CD8-positive, alpha-beta memory T cell (primary cell): Measurements from ENCODE around the gene WNK1. TPM values are rescaled to one million over a fixed set of nuclear protein-coding genes. Genes with fewer than 3 reads are reported as not detected.

ENCODE experiments used
- CTCF ChIA-PET: fragments of 350-600 bp; sonication (Branson Sonifier 250); formaldehyde crosslinking; loops from one replicate; lab custom pipeline; 2021; ENCODE audit warnings: antibody characterized with exemption; lab: Charles Lee
- POLR2A ChIA-PET: fragments of 350-600 bp; sonication (Branson Sonifier 250); formaldehyde crosslinking; loops from one replicate; lab custom pipeline; 2021; ENCODE audit warnings: antibody characterized with exemption; lab: Charles Lee
- DNase-seq, 5 donors: peaks; one replicate each; pipeline versions ENCODE4 v3.0.0 to v3.0.0-alpha.2; 2020 to 2022; ENCODE audit warnings: mixed read lengths in 1 of 5
- H3K27ac ChIP-seq: one replicate; pipeline ENCODE4 v1.7.0; 2013; ENCODE audit warnings: low read depth, mild to moderate bottlenecking, low read length, moderate library complexity
- H3K27me3 ChIP-seq: 2 replicates; pipeline ENCODE4 v1.7.0; 2013; ENCODE audit warnings: low read length, mild to moderate bottlenecking; ENCODE audit not compliant: insufficient read depth, poor library complexity, severe bottlenecking
- H3K36me3 ChIP-seq: 2 replicates; pipeline ENCODE4 v1.7.0; 2013; ENCODE audit warnings: mild to moderate bottlenecking, low read length, moderate library complexity; ENCODE audit not compliant: insufficient read depth
- H3K4me1 ChIP-seq: 2 replicates; pipeline ENCODE4 v1.7.0; 2013; ENCODE audit warnings: mild to moderate bottlenecking, low read length, moderate library complexity; ENCODE audit not compliant: insufficient read depth
- H3K4me3 ChIP-seq: 2 replicates; pipeline ENCODE4 v1.7.0; 2013; ENCODE audit warnings: mild to moderate bottlenecking, low read length
- H3K9me3 ChIP-seq: 2 replicates; pipeline ENCODE4 v1.7.0; 2013; ENCODE audit warnings: mild to moderate bottlenecking, low read length
- H3K27ac Mint-ChIP-seq, 8 donors: one replicate each; pipeline ENCODE4 v1.8.0; 2020 to 2021; ENCODE audit warnings: mixed read lengths in 8 of 8, mild to moderate bottlenecking in 6 of 8, inconsistent platforms in 3 of 8, moderate library complexity in 3 of 8
- H3K27me3 Mint-ChIP-seq, 2 donors: one replicate each; pipeline ENCODE4 v1.8.0; 2020 to 2021; ENCODE audit warnings: mixed read lengths in 2 of 2, mild to moderate bottlenecking in 1 of 2, moderate library complexity in 1 of 2
- H3K36me3 Mint-ChIP-seq, 3 donors: one replicate each; pipeline ENCODE4 v1.8.0; 2020 to 2021; ENCODE audit warnings: mixed read lengths in 3 of 3, inconsistent platforms in 1 of 3, mild to moderate bottlenecking in 1 of 3
- H3K4me1 Mint-ChIP-seq, 3 donors: one replicate each; pipeline ENCODE4 v1.8.0; 2020 to 2021; ENCODE audit warnings: mixed read lengths in 3 of 3, inconsistent platforms in 1 of 3, mild to moderate bottlenecking in 1 of 3
- H3K4me3 Mint-ChIP-seq, 7 donors: one replicate each; pipeline ENCODE4 v1.8.0; 2020 to 2021; ENCODE audit warnings: mixed read lengths in 7 of 7, mild to moderate bottlenecking in 6 of 7, moderate library complexity in 4 of 7, inconsistent platforms in 2 of 7
- H3K9me3 Mint-ChIP-seq, 5 donors: one replicate each; pipeline ENCODE4 v1.8.0; 2020 to 2022; ENCODE audit warnings: mixed read lengths in 5 of 5, mild to moderate bottlenecking in 3 of 5, moderate library complexity in 2 of 5, inconsistent platforms in 1 of 5
- polyA plus RNA-seq: library from polyadenylated mRNA; unstranded; fragments of 300-500 nt; fragmentation: Illumina TruSeq; gene quantifications from one replicate; pipeline ENCODE4 v1.2.3, GENCODE V29; 2021
- total RNA-seq, 2 experiments: library from RNA; stranded (reverse); gene quantifications; one replicate each; pipeline ENCODE4 v1.2.3, GENCODE V29; 2021

The WNK1 gene
- total and polyA plus RNA-seq, 3 experiments from 2014 or later: 47.4 to 176 (median 174) TPM

- Histone ChIP-seq H3K4me3 (no peak overlapping the region), H3K27me3 (no peaks in the 10 kb centered on the region), H3K36me3 (no peaks in the 10 kb centered on the region), H3K4me1 (peaks cover 51% of the 10 kb centered on the region), H3K27ac (no peak overlapping the region), H3K9me3 (no peaks in the 10 kb centered on the region)
- H3K27me3 Mint-ChIP-seq: peaks cover 0 to 2% of the 10 kb centered on the region in 2 donors
- H3K9me3 Mint-ChIP-seq: no peaks in the 10 kb centered on the region
- peak overlapping the region in 2 of 7 donors; percentile 4 to 5 for H3K4me3 Mint-ChIP-seq
- peak overlapping the region in 1 of 8 donors; percentile 6 for H3K27ac Mint-ChIP-seq
- peaks cover 68 to 90% (median 88%) of the 10 kb centered on the region in 3 donors for H3K4me1 Mint-ChIP-seq
- peaks cover 0 to 7% (median 0%) of the 10 kb centered on the region in 3 donors for H3K36me3 Mint-ChIP-seq
- ChIA-PET CTCF (interaction anchor here (1.4 kb wide), 1 partner anchor 49 kb away, joined by 3 read pairs; the partner anchor contains the start of gene WNK1), POLR2A (no interaction called here)
- no peak for DNase-seq
Measured at GRCh38 chr12:800401-800800, 48.0 kb downstream of the WNK1 start.

- Histone ChIP-seq H3K36me3 (no peaks in the 10 kb centered on the region), H3K4me1 (peaks cover 55% of the 10 kb centered on the region), H3K27ac (no peak overlapping the region), H3K4me3 (no peak overlapping the region), H3K27me3 (no peaks in the 10 kb centered on the region), H3K9me3 (no peaks in the 10 kb centered on the region)
- H3K27me3 Mint-ChIP-seq: no peaks in the 10 kb centered on the region
- H3K27ac Mint-ChIP-seq: peak overlapping the region; percentile 7 to 90 (median 57)
- peaks cover 67 to 89% (median 86%) of the 10 kb centered on the region in 3 donors for H3K4me1 Mint-ChIP-seq
- no peaks in the 10 kb centered on the region for H3K9me3 Mint-ChIP-seq
- ChIA-PET POLR2A (interaction anchor here (0.6 kb wide), 1 partner anchor 614 kb away, joined by 3 read pairs; no protein-coding TSS in a partner anchor), CTCF (interaction anchor here (0.6 kb wide), 1 partner anchor 10 kb away, joined by 3 read pairs; no protein-coding TSS in a partner anchor)
- peak overlapping the region in 6 of 7 donors; percentile 3 to 66 (median 30) for H3K4me3 Mint-ChIP-seq
- peaks cover 0 to 5% (median 0%) of the 10 kb centered on the region in 3 donors for H3K36me3 Mint-ChIP-seq
- no peak for DNase-seq
Measured at GRCh38 chr12:802242-803120, 50.1 kb downstream of the WNK1 start.

- no peaks in the 10 kb centered on the region for H3K27me3 ChIP-seq
- Mint-ChIP-seq H3K4me3 (peak overlapping the region in 1 of 7 donors; percentile 31), H3K4me1 (peaks cover 73 to 93% (median 89%) of the 10 kb centered on the region in 3 donors), H3K9me3 (no peaks in the 10 kb centered on the region), H3K27me3 (no peaks in the 10 kb centered on the region), H3K36me3 (no peaks in the 10 kb centered on the region), H3K27ac (peak overlapping the region in 6 of 8 donors; percentile 15 to 92 (median 65))
- ChIA-PET POLR2A (no interaction called here), CTCF (interaction anchor here (1.1 to 1.6 kb wide), 4 partner anchors 11 to 229 kb away, joined by 4 to 5 read pairs (median 4); no protein-coding TSS in a partner anchor)
- H3K4me1 ChIP-seq: peaks cover 65% of the 10 kb centered on the region
- no peaks in the 10 kb centered on the region for H3K9me3 ChIP-seq
- no peak for DNase-seq
- H3K4me3 ChIP-seq: no peak overlapping the region
- no peak overlapping the region for H3K27ac ChIP-seq
- H3K36me3 ChIP-seq: no peaks in the 10 kb centered on the region
Measured at GRCh38 chr12:805022-805632, 52.7 kb downstream of the WNK1 start.

- no peaks in the 10 kb centered on the region for H3K36me3 Mint-ChIP-seq
- Histone ChIP-seq H3K36me3 (no peaks in the 10 kb centered on the region), H3K27me3 (no peaks in the 10 kb centered on the region), H3K9me3 (no peaks in the 10 kb centered on the region), H3K27ac (no peak overlapping the region), H3K4me3 (no peak overlapping the region), H3K4me1 (peaks cover 66% of the 10 kb centered on the region)
- no peaks in the 10 kb centered on the region for H3K27me3 Mint-ChIP-seq
- H3K4me1 Mint-ChIP-seq: peaks cover 74 to 93% (median 89%) of the 10 kb centered on the region in 3 donors
- no peaks in the 10 kb centered on the region for H3K9me3 Mint-ChIP-seq
- H3K27ac Mint-ChIP-seq: peak overlapping the region; percentile 15 to 85 (median 70)
- ChIA-PET POLR2A (no interaction called here), CTCF (interaction anchor here (1.0 to 1.6 kb wide), 4 partner anchors 10 to 55 kb away, joined by 3 to 4 read pairs (median 4); no protein-coding TSS in a partner anchor)
- DNase-seq: no peak
- H3K4me3 Mint-ChIP-seq: peak overlapping the region in 6 of 7 donors; percentile 14 to 84 (median 36)
Measured at GRCh38 chr12:806200-806791, 53.9 kb downstream of the WNK1 start.

- peak in 1 of 5 donors; percentile 49 for DNase-seq
- H3K27me3 Mint-ChIP-seq: no peaks in the 10 kb centered on the region
- H3K36me3 Mint-ChIP-seq: no peaks in the 10 kb centered on the region
Measured at GRCh38 chr12:807041-807735, 54.8 kb downstream of the WNK1 start.

GRCh38 chr12:810116-810515, 57.7 kb downstream of the WNK1 start:
- CTCF ChIA-PET: interaction anchor here (1.1 to 2.2 kb wide), 3 partner anchors 55 to 234 kb away, joined by 4 to 11 read pairs (median 4); partner anchors contain the start of gene WNK1
- H3K4me3 Mint-ChIP-seq: peak overlapping the region in 6 of 7 donors; percentile 8 to 67 (median 46)

More at GRCh38 chr12:807041-807735, 54.8 kb downstream of the WNK1 start:
- Histone ChIP-seq H3K27ac (no peak overlapping the region), H3K4me1 (peaks cover 64% of the 10 kb centered on the region), H3K36me3 (no peaks in the 10 kb centered on the region), H3K9me3 (no peaks in the 10 kb centered on the region), H3K27me3 (no peaks in the 10 kb centered on the region), H3K4me3 (peak overlapping the region; percentile 13)
- peak overlapping the region; percentile 47 to 88 (median 74) for H3K27ac Mint-ChIP-seq
- H3K4me3 Mint-ChIP-seq: peak overlapping the region; percentile 21 to 84 (median 43)
- ChIA-PET POLR2A (interaction anchor here (0.7 kb wide), 2 partner anchors 9 to 65 kb away, joined by 5 to 8 read pairs; no protein-coding TSS in a partner anchor), CTCF (interaction anchor here (0.7 to 1.4 kb wide), 5 partner anchors 9 to 231 kb away, joined by 3 to 5 read pairs (median 4); no protein-coding TSS in a partner anchor)
- H3K4me1 Mint-ChIP-seq: peaks cover 77 to 93% (median 89%) of the 10 kb centered on the region in 3 donors
- no peaks in the 10 kb centered on the region for H3K9me3 Mint-ChIP-seq

More at GRCh38 chr12:810116-810515, 57.7 kb downstream of the WNK1 start:
- Mint-ChIP-seq H3K9me3 (no peaks in the 10 kb centered on the region), H3K27me3 (no peaks in the 10 kb centered on the region), H3K27ac (peak overlapping the region in 6 of 8 donors; percentile 2 to 90 (median 62)), H3K4me1 (peaks cover 71 to 88% (median 87%) of the 10 kb centered on the region in 3 donors), H3K36me3 (peaks cover 0 to 13% (median 1%) of the 10 kb centered on the region in 3 donors)
- POLR2A ChIA-PET: interaction anchor here (1.2 to 1.9 kb wide), 2 partner anchors 37 to 59 kb away, joined by 3 to 4 read pairs; partner anchors contain the start of gene WNK1
- no peak overlapping the region for H3K4me3 ChIP-seq
- peaks cover 4% of the 10 kb centered on the region for H3K36me3 ChIP-seq
- H3K27ac ChIP-seq: no peak overlapping the region
- H3K27me3 ChIP-seq: no peaks in the 10 kb centered on the region
- peaks cover 63% of the 10 kb centered on the region for H3K4me1 ChIP-seq
- DNase-seq: no peak
- H3K9me3 ChIP-seq: no peaks in the 10 kb centered on the region
